AG20443 (cell line): ENCODE results near the gene TAF4.
A peak's percentile ranks its signal among the peaks of the same experiment; 100 is the strongest.

Experiments used
- DNase-seq: peaks from one replicate; pipeline ENCODE4 v3.0.0; 2012; ENCODE audit warnings: low spot score, mixed read lengths

The TAF4 gene

GRCh38 chr20:62019881-62020492 lies 45.7 kb downstream of the TAF4 start:
- DNase-seq, result no peak

DNA sequence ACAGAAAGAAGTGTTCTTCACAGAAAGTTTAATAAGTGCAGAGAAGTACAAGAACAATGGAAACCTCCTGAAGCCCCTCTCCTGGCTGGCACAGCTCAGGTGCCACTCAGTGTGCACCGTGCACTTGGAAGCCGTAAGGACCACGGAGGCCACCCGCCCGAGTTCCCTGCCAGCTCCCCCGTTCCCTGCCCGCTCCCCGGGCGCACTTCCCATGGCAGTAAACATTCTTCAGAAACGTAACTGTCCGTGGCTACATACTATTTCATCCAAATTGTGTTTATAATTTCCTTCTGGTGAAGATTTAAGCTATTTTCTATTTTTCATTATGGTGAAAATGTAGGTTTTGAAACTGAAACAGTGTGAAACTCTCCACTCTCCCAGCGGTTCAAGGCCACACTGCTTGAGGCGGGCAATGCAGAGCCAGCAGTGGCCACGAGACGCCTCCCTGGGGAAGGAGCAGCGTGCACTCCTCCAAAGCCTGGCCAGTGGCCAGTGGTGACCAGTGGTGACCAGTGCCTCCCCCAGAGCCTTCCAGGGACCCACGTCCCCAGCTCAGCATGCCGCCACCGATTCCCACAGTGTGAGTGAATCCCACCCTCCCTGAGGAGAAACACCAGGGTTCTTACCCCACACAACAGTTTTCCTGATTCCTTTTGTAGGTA lies 46.4 kb downstream of the TAF4 start:
- no peak for DNase-seq

- DNase-seq, result no peak
Measured at GRCh38 chr20:62018437-62019143, 47.1 kb downstream of the TAF4 start.

- no peak for DNase-seq
Measured at GRCh38 chr20:62015540-62016288, 50.0 kb downstream of the TAF4 start.

DNA sequence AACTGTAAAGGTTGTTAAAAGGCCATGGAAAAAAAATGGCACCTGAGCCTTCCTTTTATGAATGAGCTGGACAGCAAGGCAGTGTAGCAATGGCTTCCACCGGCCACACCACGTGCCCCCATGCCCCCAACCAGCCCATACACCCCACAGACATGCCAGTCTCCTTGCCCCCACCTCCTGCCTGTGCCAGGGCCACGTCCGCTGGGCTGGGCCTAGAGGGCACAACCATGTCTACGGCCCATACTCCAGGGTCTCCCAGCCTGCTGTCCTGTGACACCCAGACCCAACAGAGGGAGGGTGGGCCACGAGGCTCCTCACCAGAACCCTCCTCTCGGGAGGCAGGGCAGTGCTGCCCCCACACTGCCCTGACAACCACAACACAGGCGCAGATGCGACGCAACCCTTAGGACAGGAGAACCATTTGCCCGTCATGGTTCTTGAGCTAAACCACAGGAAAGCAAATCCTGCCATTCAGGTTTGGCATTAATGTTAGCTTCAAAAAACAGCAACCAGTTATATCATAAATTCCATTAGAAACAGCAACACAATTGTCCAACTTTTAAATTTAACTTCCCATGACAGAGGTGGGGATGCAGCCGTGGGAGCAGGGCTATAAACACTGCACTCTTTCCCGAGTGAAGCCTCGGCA lies 50.7 kb downstream of the TAF4 start:
- no peak for DNase-seq

DNA sequence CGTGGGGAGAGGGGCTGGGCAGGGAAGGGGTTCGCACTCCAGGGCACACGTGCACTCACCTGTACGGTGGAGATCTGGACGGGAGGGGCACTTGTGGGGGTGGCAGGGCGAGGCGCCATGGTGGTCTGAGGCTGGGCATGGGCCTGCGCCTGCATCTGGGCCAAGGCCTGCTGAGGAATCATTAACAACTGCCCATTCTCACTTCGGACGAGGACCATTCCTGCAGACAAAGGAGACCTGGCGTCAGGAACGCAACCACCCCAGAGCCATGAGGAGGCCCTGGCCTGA lies 51.2 kb downstream of the TAF4 start:
- no peak for DNase-seq

DNA sequence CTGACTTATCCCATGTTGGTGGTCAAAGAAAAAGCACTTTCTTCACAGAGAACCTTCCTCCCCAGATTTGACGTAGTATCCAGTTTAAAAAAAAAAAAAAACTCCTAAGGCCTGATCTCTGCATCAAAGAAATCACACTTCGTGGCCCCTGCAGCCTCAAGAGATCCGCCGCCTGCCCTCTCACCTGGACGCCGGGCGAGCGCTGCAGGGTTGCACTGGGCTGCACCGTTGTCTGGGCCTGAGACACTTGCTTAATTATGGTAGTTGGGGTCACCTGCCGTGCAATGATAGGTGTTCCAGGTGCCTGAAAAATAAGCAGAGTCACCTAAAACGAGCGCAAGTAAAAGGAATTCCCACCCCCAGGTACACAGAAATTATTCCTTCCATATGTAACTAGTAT lies 53.0 kb downstream of the TAF4 start:
- DNase-seq, result no peak

- no peak for DNase-seq
Measured at GRCh38 chr20:62011938-62012534, 53.6 kb downstream of the TAF4 start.

- DNase-seq, result no peak
Measured at GRCh38 chr20:62011403-62011790, 54.3 kb downstream of the TAF4 start.

DNA sequence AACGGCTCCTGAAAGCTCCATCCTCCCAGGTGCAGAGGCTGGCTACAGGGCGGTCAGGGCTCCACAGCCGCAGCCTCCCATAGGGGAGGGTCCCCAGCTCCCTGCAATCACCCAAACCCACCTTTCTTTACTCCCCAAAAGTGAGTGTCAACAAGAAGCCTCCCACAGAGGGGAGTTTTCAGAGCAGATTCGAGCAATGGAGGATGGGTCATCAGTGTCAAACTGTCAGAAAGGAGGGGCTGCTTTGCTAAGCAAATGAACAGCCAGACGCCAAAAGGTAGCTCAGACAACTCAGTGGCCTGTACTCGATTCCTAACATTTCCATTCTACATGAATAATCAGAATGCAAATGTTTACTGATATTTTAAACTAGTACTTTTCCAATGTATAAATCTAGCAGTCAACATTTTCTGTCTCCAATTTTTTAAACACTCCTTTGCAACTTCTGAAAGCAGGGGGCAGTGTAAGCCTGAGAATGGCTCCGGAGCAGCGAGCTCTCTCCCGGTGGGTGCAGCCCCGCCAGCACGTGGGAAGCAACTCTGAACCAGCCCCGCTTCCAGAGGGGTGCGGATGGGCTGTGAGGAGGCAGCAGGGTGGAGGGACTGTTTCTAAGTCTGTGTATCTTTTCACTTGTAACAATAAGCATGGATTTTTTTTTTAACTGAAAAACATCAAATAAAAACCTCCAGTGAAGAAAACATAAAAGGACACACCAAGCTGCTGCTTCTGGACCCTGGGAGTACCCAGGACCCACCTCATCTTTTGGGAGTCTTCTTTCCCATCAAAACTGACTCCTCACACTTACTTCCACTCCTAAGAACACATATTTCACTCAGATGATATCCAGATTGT lies 54.9 kb downstream of the TAF4 start:
- peak; percentile 91 for DNase-seq

GRCh38 chr20:62009869-62010445 lies 55.7 kb downstream of the TAF4 start:
- DNase-seq, result no peak

- no peak for DNase-seq
Measured at GRCh38 chr20:62009322-62009721, 56.4 kb downstream of the TAF4 start.

GRCh38 chr20:62008643-62009183 lies 57.0 kb downstream of the TAF4 start:
- DNase-seq, result no peak

DNA sequence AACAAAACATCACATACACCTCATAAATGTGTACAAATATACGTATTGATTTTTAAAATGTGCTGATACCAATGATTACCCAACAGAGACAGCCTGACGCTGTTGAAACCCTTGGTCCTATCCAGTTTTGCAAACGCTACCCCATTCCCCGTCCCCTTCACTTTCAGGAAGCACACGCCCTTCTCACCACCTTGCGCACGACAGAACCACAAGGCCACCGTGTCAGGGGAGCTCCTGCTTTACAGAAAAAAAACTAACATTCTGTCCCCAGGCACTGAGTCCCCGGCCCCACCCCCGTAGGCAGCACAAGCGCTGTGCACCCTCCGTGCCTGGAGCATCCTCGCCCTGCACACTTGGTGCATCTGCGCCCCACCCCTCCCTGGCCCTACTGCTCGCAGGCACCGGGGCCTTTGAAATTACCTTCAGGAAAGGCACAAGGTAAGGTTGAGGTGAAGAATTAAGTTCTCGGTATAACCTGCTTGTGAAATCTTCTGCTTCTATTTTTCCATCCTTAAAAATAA lies 58.5 kb downstream of the TAF4 start:
- no peak for DNase-seq

DNA sequence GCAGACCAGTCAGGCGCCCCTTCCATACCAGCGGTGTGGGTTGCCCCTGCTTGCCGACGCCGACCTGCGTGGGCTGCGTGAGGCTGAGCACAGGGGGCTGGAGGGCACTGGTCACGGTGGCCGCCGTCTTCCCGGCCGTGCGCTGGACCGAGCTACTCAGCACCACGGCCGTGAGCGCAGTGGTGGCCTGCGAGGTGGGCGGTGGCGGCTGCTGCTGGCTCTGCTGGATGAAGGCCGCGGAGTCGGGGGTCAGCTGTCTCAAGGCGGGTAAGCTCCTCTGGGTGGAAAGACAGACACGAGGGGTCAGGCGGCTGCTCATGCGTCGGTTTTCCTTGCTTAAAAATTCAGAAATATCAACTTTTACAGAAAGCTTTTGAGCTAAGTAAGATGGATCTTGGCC lies 59.2 kb downstream of the TAF4 start:
- no peak for DNase-seq

DNA sequence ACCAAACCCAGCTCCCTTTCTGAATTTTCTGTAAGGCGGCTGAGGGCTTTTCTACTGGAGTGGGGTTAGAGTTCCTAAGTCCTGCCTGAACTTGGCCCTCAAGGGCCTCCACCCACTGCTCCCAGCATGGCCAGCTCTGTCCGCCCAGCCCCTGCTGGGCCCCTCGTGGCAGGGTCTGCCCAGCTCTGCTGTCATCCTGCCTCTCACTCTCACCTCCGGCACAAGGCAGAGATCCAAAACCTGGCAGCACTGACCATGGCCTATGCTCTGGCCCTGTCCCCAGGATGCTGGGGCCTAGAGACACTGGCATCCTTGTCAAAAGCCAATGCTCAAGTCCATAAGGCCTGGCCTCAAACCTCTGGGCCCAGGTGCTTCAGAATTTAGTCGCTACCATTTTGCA lies 61.1 kb downstream of the TAF4 start:
- no peak for DNase-seq

DNA sequence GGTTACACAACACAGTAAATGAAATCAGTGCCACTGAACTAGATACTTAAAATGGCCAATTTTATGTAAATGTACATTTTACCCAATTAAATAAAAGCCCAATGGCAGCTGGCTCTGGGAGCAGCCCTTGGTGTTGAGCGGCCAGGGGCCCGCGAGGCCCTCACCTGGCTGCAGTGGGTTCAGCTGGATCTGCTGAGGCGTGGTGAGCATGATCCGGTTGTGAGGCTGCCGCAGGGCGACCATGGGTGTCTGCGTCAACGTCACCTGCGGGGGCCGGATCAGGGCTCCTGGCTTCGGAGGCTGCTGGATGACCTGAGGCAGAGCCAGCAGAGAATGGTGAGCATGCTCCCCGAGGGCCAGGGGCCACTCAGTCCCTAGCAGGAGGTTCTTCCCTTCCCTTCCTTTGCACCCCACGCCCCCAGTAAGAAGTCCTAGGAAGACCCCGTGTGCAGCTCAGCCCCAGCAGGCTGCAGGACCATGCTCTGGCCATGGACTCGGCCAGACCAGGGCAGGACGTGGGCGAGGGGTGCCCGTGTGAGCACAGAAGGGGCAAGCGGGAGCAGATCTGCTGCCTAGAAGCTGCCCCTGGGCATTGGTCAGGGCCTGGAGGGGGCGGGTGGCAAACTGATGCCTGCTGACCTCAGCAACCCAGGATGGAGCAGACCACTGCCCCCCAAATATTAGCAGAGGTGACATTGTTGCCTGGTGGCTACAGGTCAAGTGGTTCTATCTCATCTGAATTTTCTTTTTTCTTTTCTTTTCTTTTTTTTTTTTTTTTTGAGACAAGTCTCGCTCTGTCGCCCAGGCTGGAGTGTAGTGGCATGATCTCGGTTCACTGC lies 61.9 kb downstream of the TAF4 start:
- DNase-seq, result no peak

GRCh38 chr20:62002882-62003480 lies 62.7 kb downstream of the TAF4 start:
- no peak for DNase-seq

GRCh38 chr20:62001178-62001715 lies 64.4 kb downstream of the TAF4 start:
- no peak for DNase-seq
